HG02571 (cell line): ENCODE results near the gene LAMC1.
"Not testable (repeated sequence)": the region's sequence is repeated elsewhere in the genome, so short reads cannot be mapped to it uniquely, and the experiment has no call there.

Experiments
- ATAC-seq: cut with Tn5 transposase; IDR thresholded peaks from one replicate; pipeline ENCODE4 v1.9.1; 2021; ENCODE audit warnings: mild to moderate bottlenecking, moderate library complexity; ENCODE audit not compliant: unreplicated experiment

LAMC1 gene

DNA sequence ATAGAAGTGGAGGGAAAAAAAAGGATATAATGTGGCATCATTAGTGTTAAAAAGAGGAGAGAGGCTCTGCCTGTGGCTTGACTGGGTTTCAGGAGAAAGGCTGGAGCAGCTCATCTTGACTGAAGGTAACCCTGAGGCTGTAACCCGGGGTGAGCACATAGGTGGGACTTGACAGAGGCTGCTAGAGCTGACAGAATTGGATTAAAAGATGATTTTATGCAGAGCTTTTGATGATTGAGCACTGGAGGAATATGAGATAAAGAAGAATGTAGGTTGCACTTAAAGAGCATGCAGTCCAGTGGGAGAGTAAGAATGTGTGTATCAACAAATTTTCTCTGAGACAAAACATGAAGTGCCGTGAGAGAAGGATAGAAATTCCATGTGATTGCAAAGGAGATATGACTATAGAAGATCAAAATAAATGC lies 17.3 kb downstream of the LAMC1 start:
- ATAC-seq = no peak

GRCh38 chr1:183043254-183043653 lies 20.0 kb downstream of the LAMC1 start:
- no peak for ATAC-seq

DNA sequence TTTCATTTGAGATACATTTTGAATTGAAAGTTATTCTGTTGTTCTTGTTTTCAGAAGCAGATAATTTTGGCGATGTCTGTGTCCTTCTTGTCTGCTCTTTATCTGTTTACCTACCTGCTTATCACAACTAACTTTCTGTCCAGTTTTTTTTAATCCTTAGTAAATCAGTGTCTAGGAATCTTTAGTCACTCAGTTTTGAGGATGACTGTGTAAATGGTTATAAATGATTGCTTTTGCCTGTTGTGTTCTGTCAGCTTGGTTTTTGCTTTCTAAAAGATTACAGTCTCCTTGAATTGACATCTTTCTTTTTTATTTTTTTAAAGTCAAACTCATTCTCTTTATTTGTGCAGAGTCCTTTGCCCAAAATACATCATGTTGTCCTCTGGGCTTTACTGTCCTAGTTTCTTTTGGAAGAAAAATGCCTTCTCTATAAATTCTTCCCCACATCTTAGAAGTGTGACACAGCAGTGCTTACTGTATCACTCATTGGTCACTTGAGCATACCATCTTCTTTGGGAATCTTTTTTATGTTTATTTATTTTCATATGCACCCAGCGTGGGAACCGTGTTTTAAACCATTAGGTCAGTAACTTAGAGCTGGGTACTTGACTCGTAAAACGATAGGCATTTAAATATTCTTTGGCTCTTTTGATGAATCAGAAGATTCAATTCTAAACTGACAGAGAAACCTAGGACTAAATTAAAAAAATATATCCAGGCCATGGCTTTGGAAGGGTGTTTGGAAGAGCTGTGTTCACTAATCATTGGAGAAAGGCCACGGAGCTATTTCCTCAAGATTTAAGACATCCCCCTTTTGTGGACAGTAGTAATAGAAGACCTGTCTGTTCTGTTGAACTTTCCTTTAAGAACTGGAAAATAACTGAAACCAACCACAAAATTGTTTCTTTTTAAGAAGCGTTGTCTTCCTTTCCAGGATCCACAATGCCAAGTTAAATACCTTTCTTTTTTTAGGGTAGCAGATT lies 20.9 kb downstream of the LAMC1 start:
- ATAC-seq = no peak

DNA sequence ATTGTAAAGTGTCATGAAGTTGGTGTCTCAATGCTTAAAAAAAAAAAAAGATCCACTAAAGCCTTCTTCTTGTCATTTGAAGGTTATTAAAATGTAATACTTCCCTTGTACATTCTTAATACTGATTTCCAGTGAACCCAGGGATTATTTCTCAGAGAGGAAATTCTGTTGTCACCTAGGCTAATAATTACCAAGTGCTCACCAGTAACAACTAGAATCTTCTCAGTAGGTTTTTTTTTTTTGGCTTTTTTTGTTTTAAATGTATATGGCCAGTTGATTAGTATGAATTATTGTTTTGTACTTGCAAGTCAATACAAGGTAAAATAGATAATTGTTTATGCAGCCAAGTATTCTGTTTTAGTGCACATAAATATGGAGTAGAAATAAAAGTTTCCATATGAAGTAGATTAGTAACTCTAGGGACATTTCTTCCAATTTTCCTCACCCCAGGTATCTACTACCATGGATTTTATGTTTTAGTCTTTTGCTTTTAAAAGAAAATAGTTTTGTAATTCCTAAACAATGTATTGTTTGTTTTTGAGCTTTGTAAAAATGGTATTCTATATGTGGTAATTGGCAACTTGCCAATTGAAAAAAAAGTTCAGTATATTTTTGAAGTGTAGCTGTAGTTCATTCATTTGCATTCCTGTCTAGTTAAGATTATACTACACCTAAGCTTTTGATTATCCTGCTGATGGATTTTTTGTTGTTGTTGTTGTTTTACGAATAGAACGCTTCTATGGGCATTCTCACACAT lies 21.9 kb downstream of the LAMC1 start:
- no peak for ATAC-seq

DNA sequence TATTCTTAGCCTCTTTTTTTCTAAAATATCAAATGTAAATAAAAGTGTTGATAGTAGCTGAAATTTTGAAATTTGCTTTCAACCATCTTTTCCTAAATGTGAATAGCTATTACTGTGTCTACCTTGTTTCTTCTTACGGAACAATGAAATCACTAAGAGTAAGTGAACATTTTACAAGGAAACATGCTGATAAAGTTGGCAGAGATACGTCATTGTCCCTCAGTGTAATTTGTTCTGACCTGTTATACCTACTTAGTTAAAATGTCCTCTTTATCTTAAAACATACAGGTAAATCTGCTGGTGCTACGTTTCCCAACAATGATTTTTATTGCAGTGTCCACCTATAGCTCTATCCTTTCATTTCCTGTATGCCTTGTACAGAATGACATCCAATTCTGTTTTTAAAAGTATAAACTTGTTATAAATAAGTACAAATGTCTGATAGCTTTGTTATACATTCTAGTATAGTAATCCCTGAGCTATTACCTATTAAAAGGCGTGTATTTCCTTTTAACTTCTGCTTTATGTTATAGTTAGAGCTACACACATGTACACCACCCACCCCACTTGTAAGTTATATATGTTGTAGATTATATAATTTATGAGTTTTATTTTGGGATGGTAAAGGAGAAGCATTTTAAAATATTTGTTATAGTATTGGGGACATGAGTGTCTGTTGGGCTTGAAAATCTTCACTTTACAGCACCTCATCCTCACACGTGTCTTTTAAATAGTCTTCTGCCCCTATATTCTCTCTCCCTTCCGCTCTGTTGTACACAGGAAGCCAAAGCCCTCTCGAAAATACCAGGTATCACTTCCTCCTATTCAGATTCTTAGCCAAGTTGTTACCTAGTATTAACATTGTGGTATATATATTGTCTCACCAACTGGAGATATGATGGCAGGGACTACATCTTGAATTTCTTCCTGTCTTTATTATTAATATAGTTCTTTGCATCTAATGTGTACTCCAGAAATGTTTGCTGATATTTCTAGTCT lies 25.2 kb downstream of the LAMC1 start:
- peak; percentile 98 for ATAC-seq

GRCh38 chr1:183051546-183051945 lies 28.3 kb downstream of the LAMC1 start:
- no peak for ATAC-seq

DNA sequence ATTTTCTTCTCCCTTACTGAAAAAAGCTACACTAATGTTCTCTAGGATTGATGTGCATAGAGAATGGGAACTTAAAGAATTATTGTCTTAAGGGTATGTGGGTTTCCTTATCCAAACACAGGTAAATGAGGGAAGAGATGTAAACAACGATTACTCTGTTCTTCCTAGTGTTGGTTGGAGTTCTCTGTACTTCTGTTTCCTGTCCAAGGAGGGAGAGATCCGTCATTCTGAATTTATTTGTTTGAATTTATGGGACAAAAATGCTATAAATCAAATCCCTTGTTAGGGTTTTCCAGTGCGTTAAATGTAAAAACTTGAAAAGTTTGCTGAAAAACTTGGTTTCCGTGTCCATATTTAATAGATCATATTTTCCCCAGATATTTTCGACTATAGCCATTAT lies 29.6 kb downstream of the LAMC1 start:
- no peak for ATAC-seq

DNA sequence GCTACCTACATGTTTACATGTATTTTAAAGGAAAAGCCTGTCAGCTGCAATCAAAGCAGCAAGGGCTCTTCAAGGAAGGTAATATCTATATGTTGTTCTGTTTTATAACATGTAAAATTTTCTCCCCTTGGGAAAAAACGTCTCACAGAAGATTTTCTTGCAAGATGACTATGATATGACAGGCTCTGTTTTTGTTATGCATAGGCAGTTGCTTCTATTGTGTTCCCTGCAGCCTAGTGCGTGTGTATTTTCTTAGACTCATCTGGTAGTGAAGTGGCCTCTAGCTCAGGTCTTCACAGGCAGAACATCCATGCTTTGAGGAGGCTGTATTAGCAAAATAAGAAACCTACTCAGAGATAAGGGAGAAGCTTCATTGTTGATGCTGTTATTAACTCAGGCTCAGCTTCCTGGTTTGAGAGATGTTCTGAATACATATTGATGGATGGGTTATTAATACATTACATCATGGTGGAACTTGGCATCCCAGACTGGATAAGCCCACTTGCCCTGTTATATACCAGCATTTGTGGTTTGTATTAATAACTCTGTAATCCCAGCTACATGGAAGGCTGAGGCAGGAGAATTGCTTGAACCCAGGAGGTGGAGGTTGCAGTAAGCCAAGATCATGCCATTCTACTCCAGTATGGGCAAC lies 35.8 kb downstream of the LAMC1 start:
- ATAC-seq = no peak

DNA sequence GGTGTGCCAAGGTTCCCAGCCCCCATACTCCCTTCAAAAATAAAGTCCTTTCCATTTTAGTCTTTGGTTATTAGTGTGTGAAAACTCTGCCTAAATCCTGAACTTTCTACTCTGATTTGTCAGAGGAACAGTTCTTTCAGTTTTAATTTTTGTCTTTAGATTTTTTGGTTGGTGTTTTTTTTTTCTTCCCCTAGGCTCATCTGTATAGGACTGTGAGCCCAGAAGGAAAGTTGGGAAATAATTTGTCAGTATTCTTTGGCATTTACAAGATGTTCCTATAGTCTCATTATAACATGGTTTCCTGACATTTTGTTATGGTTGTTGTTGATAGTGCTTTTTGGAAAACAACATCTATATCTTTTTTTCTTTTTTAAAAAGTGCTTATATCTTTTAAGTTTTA lies 38.0 kb downstream of the LAMC1 start:
- ATAC-seq = no peak

- ATAC-seq = no peak
These were observed 40.1 kb downstream of the LAMC1 start for GRCh38 chr1:183063349-183063748.

DNA sequence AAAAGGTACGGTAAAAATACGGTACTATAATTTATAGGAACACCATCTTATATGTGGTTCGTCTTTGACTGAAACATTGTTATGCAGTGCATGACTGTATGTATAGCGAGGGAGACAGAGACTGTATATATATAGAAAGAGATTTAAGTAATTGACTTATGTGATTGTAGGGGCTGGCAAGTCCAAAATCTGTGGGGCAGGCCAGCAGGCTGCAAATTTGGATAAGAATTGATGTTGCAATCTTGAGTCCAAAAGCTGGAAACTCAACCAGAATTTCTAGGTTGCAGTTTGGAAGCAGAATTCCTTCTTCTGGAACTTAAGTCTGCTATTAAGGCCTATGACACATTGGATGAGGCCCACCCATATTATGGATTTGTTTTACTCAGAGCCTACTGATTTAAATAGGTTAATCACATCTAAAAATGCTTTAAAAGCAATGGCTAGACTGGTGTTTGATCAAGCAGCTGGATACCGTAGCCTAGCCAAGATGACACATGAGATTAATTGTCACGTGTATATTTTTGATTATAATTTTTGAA lies 42.0 kb downstream of the LAMC1 start:
- ATAC-seq = no peak

DNA sequence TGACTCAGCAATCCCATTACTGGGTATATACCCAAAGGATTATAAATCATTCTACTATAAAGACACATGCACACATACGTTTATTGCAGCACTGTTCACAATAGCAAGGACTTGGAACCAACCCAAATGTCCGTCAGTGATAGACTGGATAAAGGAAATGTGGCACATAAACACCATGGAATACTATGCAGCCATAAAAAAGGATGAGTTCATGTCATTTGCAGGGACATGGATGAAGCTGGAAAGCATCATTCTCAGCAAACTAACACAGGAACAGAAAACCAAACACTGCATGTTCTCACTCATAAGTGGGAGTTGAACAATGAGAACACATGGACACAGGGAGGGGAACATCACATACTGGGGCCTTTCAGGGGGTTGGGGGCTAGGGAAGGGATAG lies 43.2 kb downstream of the LAMC1 start:
- not testable (repeated sequence) for ATAC-seq

DNA sequence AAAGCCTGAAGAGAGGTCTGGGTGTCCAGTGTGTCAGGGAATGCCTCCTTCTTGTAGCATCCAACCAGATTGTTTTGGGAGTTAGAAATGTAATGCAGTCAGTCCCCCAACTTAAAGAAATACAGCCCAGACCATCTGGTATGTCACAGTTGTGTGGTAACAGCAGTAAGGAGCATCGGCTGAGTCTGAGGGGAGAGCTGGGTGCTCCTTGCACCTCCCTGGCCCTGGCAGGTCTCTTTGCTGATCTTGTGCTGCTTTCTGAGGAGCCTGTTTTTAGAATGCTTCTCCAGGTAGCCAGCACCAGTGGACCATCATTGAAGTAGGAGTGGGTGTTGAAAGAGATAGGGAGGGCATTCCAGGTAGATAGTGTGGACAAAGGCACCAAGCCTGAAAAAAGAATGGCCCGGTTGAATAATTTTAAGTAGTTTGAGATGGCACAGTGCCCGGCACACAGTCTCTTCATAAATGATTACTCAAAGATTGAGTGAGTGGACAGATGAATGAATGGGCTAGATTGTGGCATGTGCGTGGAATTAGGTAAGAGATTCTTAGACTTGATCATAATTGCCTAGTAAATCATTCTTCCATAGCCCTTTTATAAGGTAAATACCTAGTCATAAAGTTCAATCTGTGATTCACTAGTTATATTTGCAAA lies 46.5 kb downstream of the LAMC1 start:
- ATAC-seq = no peak

DNA sequence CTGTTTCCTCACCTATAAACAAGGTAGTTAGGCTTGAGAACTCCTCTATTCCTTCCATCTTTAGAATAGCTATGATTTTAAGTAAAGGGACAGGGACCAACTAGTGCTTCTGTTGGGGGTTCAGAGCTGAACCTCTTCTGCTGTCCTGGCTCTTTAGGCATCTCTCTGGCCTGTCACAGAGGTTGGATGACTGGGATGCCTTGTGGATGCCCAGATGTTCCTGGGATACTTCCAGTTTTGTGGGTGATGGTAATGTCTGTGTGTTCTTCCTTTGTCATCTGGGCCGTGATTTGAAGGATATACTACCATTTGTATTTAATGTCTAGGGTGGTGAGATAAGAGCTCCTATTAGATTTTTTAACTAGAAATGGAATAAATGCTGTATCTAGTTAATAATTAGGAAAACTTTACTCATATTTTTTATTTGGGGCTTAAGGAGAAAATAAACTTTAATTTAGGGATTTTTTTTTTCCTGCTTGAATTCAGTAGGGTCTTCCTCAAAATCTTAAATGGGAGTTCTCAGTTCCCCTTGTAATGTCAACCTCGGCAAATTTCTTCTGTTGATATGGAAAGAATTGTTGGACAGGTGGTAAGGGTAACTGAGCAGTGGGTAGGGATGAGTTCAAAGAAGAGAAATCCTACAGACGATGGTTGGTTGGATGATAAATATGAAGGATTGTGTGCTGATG lies 47.2 kb downstream of the LAMC1 start:
- no peak for ATAC-seq

- peak; percentile 88 for ATAC-seq
These were observed 47.9 kb downstream of the LAMC1 start for GRCh38 chr1:183070923-183071618.

DNA sequence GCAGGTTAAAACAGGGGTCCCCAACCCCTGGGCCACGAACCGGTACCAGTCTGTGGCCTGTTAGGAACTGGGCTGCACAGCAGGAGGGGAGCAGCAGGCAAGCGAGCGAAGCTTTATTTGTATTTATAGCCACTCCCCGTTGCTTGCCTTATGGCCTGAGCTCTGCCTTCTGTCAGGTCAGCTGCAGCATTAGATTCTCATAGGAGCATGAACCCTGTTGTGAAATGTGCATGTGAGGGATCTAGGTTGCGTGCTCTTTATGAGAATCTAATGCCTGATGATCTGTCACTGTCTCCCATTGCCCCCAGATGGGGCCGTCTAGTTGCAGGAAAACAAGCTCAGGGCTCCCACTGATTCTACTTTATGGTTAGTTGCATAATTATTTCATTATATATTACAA lies 49.4 kb downstream of the LAMC1 start:
- not testable (repeated sequence) for ATAC-seq

- no peak for ATAC-seq
These were observed 50.1 kb downstream of the LAMC1 start for GRCh38 chr1:183073320-183073719.

- ATAC-seq = no peak
These were observed 51.0 kb downstream of the LAMC1 start for GRCh38 chr1:183074215-183074614.
